GM18861 (cell line): Measurements from ENCODE around the gene ZNF496.
"Not testable (repeated sequence)": the region's sequence is repeated elsewhere in the genome, so short reads cannot be mapped to it uniquely, and the experiment has no call there.

Source experiments
- ATAC-seq: cut with Tn5 transposase; IDR thresholded peaks from one replicate; pipeline ENCODE4 v1.9.1; 2021; ENCODE audit not compliant: unreplicated experiment

ZNF496 gene

GRCh38 chr1:247295746-247296145 is 35.9 kb downstream of the ZNF496 start:
- ATAC-seq = no peak

GRCh38 chr1:247295274-247295684 is 36.4 kb downstream of the ZNF496 start:
- no peak for ATAC-seq

GRCh38 chr1:247294282-247294681 is 37.4 kb downstream of the ZNF496 start:
- no peak for ATAC-seq

GRCh38 chr1:247293047-247293446 is 38.6 kb downstream of the ZNF496 start:
- no peak for ATAC-seq

- ATAC-seq = no peak
Measured at GRCh38 chr1:247291833-247292561, 39.7 kb downstream of the ZNF496 start.

- no peak for ATAC-seq
Measured at GRCh38 chr1:247291161-247291560, 40.5 kb downstream of the ZNF496 start.

- ATAC-seq = no peak
Measured at GRCh38 chr1:247290576-247290975, 41.1 kb downstream of the ZNF496 start.

GRCh38 chr1:247289274-247289892 is 42.3 kb downstream of the ZNF496 start:
- not testable (repeated sequence) for ATAC-seq

- no peak for ATAC-seq
Measured at GRCh38 chr1:247288341-247288740, 43.3 kb downstream of the ZNF496 start.

GRCh38 chr1:247287460-247287859 is 44.2 kb downstream of the ZNF496 start:
- no peak for ATAC-seq

- no peak for ATAC-seq
Measured at GRCh38 chr1:247286134-247286670, 45.5 kb downstream of the ZNF496 start.

GRCh38 chr1:247281001-247281574 is 50.6 kb downstream of the ZNF496 start:
- ATAC-seq = no peak

GRCh38 chr1:247277191-247277590 is 54.5 kb downstream of the ZNF496 start:
- no peak for ATAC-seq

- no peak for ATAC-seq
Measured at GRCh38 chr1:247274605-247275256, 56.9 kb downstream of the ZNF496 start.

- no peak for ATAC-seq
Measured at GRCh38 chr1:247273013-247273412, 58.7 kb downstream of the ZNF496 start.

GRCh38 chr1:247270003-247270402 is 61.7 kb downstream of the ZNF496 start:
- no peak for ATAC-seq

- ATAC-seq = no peak
Measured at GRCh38 chr1:247269133-247269532, 62.5 kb downstream of the ZNF496 start.

GRCh38 chr1:247268390-247269045 is 63.1 kb downstream of the ZNF496 start:
- ATAC-seq = no peak

- no peak for ATAC-seq
Measured at GRCh38 chr1:247266053-247266452, 65.6 kb downstream of the ZNF496 start.

- ATAC-seq = not testable (repeated sequence)
Measured at GRCh38 chr1:247255772-247256171, 75.9 kb downstream of the ZNF496 start, which contains the start of gene VN1R5. TSS of gene VN1R5 (plus strand) at chr1:247256072.

GRCh38 chr1:247247568-247247967 is 84.1 kb downstream of the ZNF496 start:
- no peak for ATAC-seq
